Measurements from ENCODE around the gene KLK4. TPM values are rescaled to one million over a fixed set of nuclear protein-coding genes. Genes with fewer than 3 reads are reported as not detected.

Gene KLK4
- total and polyA plus RNA-seq, 2 donors (not counting 3 experiments of a cell fraction or from before 2014, with no cell fraction given): not detected

DNA sequence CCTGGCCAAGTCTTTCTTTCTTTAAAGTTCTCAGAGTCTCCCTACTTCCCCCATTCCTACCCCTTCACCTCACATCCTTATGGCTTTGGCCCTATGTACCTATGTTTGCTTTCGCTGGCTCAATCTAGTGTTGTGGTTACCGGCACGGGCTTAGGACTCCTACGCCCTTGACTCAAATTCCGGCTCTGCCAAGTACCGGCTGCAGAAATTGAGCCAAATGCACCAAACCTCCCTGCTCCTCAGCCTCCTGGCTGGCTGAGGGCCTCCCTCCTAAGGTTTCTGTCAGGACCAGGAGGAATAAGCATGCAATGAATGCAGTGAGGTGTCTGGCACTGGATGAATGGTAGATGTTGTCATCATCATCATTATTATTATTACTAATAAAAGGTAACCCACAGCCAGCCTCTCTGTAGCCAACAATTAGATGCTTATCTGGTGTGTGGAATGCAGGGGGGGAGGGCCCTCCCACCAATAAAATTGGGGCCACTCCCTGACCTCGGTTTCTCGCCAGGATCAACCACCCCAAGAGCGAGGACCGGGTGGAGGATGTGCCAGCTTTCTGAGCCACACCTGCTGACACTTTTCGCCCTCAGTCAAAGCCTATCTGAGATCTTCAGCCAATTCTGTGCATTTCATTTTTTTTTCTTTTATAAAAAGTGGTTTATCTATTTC is 21.0 kb upstream of the KLK4 start:
- Histone ChIP-seq H4K20me1 (replicated peaks; ENCODE audit: control insufficient read depth, extremely low read depth, insufficient read depth, low read length) (no peaks in the 10 kb centered on the region), H3K9me3 (replicated peaks; ENCODE audit: control insufficient read depth, insufficient read depth, low read length) (no peaks in the 10 kb centered on the region), H3K36me3 (ENCODE audit: control insufficient read depth in 2 of 2, extremely low read depth in 1 of 2, insufficient read depth in 2 of 2, low read length in 2 of 2) (no peaks in the 10 kb centered on the region), H3K4me1 (ENCODE audit: control insufficient read depth, extremely low read depth, insufficient read depth, low read length) (no peaks in the 10 kb centered on the region), H3K9ac (replicated peaks; ENCODE audit: extremely low read depth, insufficient read depth, low read length) (no peak overlapping the region), H3K9me1 (replicated peaks; ENCODE audit: control insufficient read depth, extremely low read depth, insufficient read depth, low read length) (no peaks in the 10 kb centered on the region), H3K79me2 (ENCODE audit: control insufficient read depth, insufficient read depth, low read length) (no peaks in the 10 kb centered on the region), H3K27me3 (ENCODE audit: control insufficient read depth in 2 of 2, insufficient read depth in 2 of 2, low read length in 2 of 2) (peaks cover 0 to 2% of the 10 kb centered on the region in 2 experiments), H3K4me3 (replicated peaks in 1 of 3; ENCODE audit: insufficient read depth in 1 of 3, low read depth in 1 of 3, low read length in 3 of 3) (no peak overlapping the region), H2AFZ (ENCODE audit: low read depth, low read length) (no peak overlapping the region), H3K27ac (ENCODE audit: insufficient read depth, low read depth, low read length) (no peak overlapping the region), H3K4me2 (ENCODE audit: insufficient read depth, low read length) (no peak overlapping the region)
- CTCF ChIA-PET: interaction anchor here (0.7 kb wide), 1 partner anchor 376 kb away, joined by 3 read pairs; no protein-coding TSS in a partner anchor
- FAIRE-seq: no peak
- no peak for DNase-seq (ENCODE audit: low read depth, low spot score)
- POLR2A ChIA-PET: no interaction called here
- TF ChIP-seq, protein P1, sequence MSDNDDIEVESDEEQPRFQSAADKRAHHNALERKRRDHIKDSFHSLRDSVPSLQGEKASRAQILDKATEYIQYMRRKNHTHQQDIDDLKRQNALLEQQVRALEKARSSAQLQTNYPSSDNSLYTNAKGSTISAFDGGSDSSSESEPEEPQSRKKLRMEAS (IDR thresholded peaks at IDR 0.05; ENCODE audit: insufficient read depth, insufficient read length): no peak
- no TSS peak for BruUV-seq (replicated peaks)
- dilution Hi-C loops (cut with MboI; ENCODE audit: extremely low pct_ligation_motif_present, low sequenced_read_pairs): no loop called here
- intact Hi-C loops (cut with micrococcal nuclease): no loop called here

DNA sequence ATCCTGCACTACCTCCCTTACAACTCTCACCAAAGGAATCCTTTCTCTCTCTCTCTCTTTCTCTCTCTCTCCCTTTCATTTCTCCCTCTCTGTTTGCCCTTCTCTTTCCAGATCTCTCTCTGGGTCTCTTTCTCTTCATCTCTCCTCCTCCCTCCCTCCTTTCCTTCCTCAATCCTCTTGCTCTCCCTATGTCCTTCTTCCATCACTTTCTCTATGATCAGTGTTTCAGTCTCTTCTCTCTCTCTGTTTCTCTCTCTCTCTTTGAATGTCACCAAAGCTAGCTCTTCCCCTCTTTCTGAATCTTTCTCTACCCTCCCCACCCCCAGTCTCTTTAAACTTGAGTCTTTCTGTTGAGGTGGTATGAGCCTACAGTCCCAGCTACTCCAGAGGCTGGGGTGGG is 19.8 kb upstream of the KLK4 start:
- Histone ChIP-seq H3K27ac (ENCODE audit: insufficient read depth, low read depth, low read length) (no peak overlapping the region), H2AFZ (ENCODE audit: low read depth, low read length) (no peak overlapping the region), H3K36me3 (ENCODE audit: control insufficient read depth in 2 of 2, extremely low read depth in 1 of 2, insufficient read depth in 2 of 2, low read length in 2 of 2) (no peaks in the 10 kb centered on the region), H3K79me2 (ENCODE audit: control insufficient read depth, insufficient read depth, low read length) (no peaks in the 10 kb centered on the region), H3K4me1 (ENCODE audit: control insufficient read depth, extremely low read depth, insufficient read depth, low read length) (no peaks in the 10 kb centered on the region), H3K27me3 (ENCODE audit: control insufficient read depth in 2 of 2, insufficient read depth in 2 of 2, low read length in 2 of 2) (peaks cover 0 to 2% of the 10 kb centered on the region in 2 experiments), H4K20me1 (replicated peaks; ENCODE audit: control insufficient read depth, extremely low read depth, insufficient read depth, low read length) (no peaks in the 10 kb centered on the region), H3K9me3 (replicated peaks; ENCODE audit: control insufficient read depth, insufficient read depth, low read length) (no peaks in the 10 kb centered on the region), H3K4me3 (replicated peaks in 1 of 3; ENCODE audit: insufficient read depth in 1 of 3, low read depth in 1 of 3, low read length in 3 of 3) (no peak overlapping the region), H3K9ac (replicated peaks; ENCODE audit: extremely low read depth, insufficient read depth, low read length) (no peak overlapping the region), H3K4me2 (ENCODE audit: insufficient read depth, low read length) (no peak overlapping the region), H3K9me1 (replicated peaks; ENCODE audit: control insufficient read depth, extremely low read depth, insufficient read depth, low read length) (no peaks in the 10 kb centered on the region)
- BruUV-seq (replicated peaks): no TSS peak
- intact Hi-C loops (cut with micrococcal nuclease): no loop called here
- TF ChIP-seq GATA2 (IDR thresholded peaks at IDR 0.05; ENCODE audit: insufficient read depth, insufficient read length, low read depth, low read length): no peak
- dilution Hi-C loops (cut with MboI; ENCODE audit: extremely low pct_ligation_motif_present, low sequenced_read_pairs): no loop called here
- DNase-seq (ENCODE audit: low read depth, low spot score) (no peak), FAIRE-seq (no peak)
- POLR2A ChIA-PET: no interaction called here
- CTCF ChIA-PET: interaction anchor here (1.4 to 3.4 kb wide), 2 partner anchors 86 to 166 kb away, joined by 7 to 35 read pairs; no protein-coding TSS in a partner anchor
